D721Med (cell line): ENCODE measurements around the gene TCERG1L.

Source experiments
- DNase-seq: peaks from one replicate; pipeline ENCODE4 v3.0.0; 2011; ENCODE audit warnings: low spot score; ENCODE audit not compliant: insufficient read length
- FAIRE-seq: peaks from 2 replicates; lab custom pipeline; 2011; peaks lifted over from hg19 to GRCh38; lab: Jason Lieb, UNC
- CTCF ChIP-seq: IDR thresholded peaks from 2 replicates; pipeline ENCODE4 v1.5.1; 2012; ENCODE audit warnings: mild to moderate bottlenecking, control low read depth; ENCODE audit not compliant: insufficient read depth; ENCODE audit errors: missing control alignments

TCERG1L gene

DNA sequence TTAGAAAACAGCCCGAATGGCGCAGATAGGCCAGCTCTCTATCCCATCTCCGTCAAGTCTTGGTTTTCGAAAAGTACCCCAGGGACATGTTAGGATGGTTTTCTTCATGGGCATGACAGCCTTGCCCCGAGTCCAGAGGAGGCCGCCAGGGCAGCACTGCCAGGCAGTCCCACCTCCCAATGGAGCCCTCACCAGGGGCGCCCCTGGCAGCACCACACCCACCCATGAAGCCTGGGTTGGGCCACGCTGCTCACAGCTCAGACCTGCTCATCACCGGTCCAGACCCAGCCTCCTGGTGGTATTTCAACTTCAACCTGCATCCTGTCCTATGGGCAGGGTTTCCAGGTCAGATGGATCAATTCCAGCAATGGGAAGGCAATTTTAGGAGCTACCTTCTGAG, 53.3 kb downstream of the TCERG1L start:
- TF ChIP-seq CTCF: no peak
- no peak for DNase-seq
- no peak for FAIRE-seq

DNA sequence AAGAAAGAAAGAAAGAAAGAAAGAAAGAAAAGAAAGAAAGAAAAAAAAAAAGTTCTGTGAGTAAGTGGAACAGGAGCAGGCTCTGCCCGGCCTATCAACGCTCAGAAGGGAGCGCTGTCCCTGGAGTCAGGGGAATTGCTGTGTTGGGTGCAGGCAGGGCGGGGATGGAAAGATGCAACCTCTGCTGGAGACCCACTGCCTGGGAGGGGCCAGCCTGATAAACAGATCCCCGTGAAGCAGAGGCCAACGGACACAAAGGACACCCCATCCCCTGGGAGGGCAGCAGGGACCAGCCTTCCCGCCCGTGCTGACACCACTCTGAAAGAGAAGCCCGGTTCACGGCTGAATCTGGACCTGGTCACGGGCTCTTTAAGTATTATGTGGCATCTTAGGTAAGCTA, 54.5 kb downstream of the TCERG1L start:
- FAIRE-seq: no peak
- TF ChIP-seq CTCF: no peak
- DNase-seq: no peak

GRCh38 chr10:131254859-131255252, 56.7 kb downstream of the TCERG1L start:
- FAIRE-seq (no peak), DNase-seq (no peak)
- no peak for TF ChIP-seq CTCF

GRCh38 chr10:131253931-131254858, 57.3 kb downstream of the TCERG1L start:
- no peak for DNase-seq
- FAIRE-seq: no peak
- no peak for TF ChIP-seq CTCF

GRCh38 chr10:131252567-131253276, 58.8 kb downstream of the TCERG1L start:
- FAIRE-seq: no peak
- no peak for TF ChIP-seq CTCF

DNA sequence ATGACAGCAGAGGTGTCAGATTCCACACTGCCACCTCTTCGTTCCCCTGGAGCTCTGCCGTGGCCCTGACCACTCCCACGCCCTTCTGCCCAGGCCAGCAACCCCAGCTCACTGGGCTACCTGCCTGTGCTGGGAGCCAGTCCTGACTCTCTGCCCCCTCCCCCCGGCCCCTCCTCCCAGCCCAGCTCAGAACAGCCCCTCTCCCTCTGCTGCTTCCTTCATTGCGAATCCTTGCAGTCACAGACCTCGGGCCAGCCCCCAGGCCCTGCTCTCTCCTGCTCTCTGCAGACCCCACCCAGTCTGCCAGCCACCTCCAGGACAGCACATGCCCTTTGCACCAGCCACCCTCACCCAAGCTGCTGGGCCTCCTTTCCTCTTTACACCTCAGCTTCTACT, 60.4 kb downstream of the TCERG1L start:
- DNase-seq (no peak), FAIRE-seq (no peak)
- TF ChIP-seq CTCF: no peak

More at GRCh38 chr10:131252567-131253276, 58.8 kb downstream of the TCERG1L start:
- no peak for DNase-seq
